Psoas muscle (tissue), 8 donors: ENCODE measurements around the gene ARMC6. TPM values are rescaled to one million over a fixed set of nuclear protein-coding genes. Genes with fewer than 3 reads are reported as not detected.
A peak's percentile ranks its signal among the peaks of the same experiment; 100 is the strongest.
"Not testable (repeated sequence)": the region's sequence is repeated elsewhere in the genome, so short reads cannot be mapped to it uniquely, and the experiment has no call there.

Experiments used
- ATAC-seq, 4 donors: fragments of 200-7000 bp; cut with Tn5 transposase; one replicate each; pipeline ENCODE4 v1.9.1; 2020; ENCODE audit warnings: moderate library complexity in 3 of 4, mild to moderate bottlenecking in 2 of 4
- DNase-seq, 2 donors: peaks; one replicate each; pipeline ENCODE4 v3.0.0-alpha.2; 2020
- H3K27ac ChIP-seq: fragments of 200-600 bp; one replicate; pipeline ENCODE4 v1.8.0; 2022
- H3K27me3 ChIP-seq, 3 donors: fragments of 200-600 bp in 1 of 3; one replicate each; pipeline versions ENCODE4 v1.6.1 to v1.8.0; 2013 to 2022; ENCODE audit warnings: low read length in 2 of 3, mild to moderate bottlenecking in 2 of 3, moderate library complexity in 1 of 3; ENCODE audit not compliant: insufficient read depth in 3 of 3
- H3K36me3 ChIP-seq, 2 donors: fragments of 200-600 bp in 1 of 2; one replicate each; pipeline versions ENCODE4 v1.6.1 to v1.8.0; 2013 to 2022; ENCODE audit warnings: low read depth in 1 of 2, mild to moderate bottlenecking in 1 of 2, moderate library complexity in 1 of 2; ENCODE audit not compliant: insufficient read depth in 1 of 2
- H3K4me1 ChIP-seq: fragments of 200-600 bp; one replicate; pipeline ENCODE4 v1.8.0; 2022
- H3K4me3 ChIP-seq: fragments of 200-600 bp; one replicate; pipeline ENCODE4 v1.8.0; 2022; ENCODE audit warnings: mild to moderate bottlenecking
- H3K9me3 ChIP-seq: fragments of 200-600 bp; one replicate; pipeline ENCODE4 v1.8.0; 2022
- WGBS, 3 donors: extraction: QIAGEN DNeasy Blood & Tissue Kit; methylation state at CpG; one replicate each; pipeline versions ENCODE4 v1.1.6 to v1.1.7; 2013; 5-methylcytosine and 5-hydroxymethylcytosine counted together
- intact Hi-C, 2 donors: fragments of 100-400 bp; cut with DNase I; formaldehyde crosslinking; loops; one replicate each; pipeline versions ENCODE4 v1.11.0 to v1.14.2; 2022
- polyA plus RNA-seq, 3 donors: library from polyadenylated mRNA; stranded (reverse); fragments of 200-250 nt; gene quantifications; one replicate each; pipeline ENCODE4 v1.2.3, GENCODE V29; 2013
- total RNA-seq, 4 donors: library from RNA; stranded (reverse); fragmentation: NEBNext Ultra II Directional in 2 of 4; extraction: Animal tissue kit (Norgen Biotek cat#: 25700) in 2 of 4; gene quantifications; one replicate each; pipeline versions ENCODE4 v1.2.1 to v1.2.4, GENCODE V29; 2021 to 2023
- TF ChIP-seq, protein P1 (sequence below): fragments of 200-600 bp; IDR thresholded peaks from one replicate; pipeline ENCODE4 v1.8.0; 2022; ENCODE audit warnings: antibody characterized with exemption
- donor health status: healthy with polysubstance abuse.
- donor health status: DM: no; HTN: no; CAD: no; lungs with moderate emphysema.
- donor health status: Bipolar disorder and iron deficiency.
- donor health status: healthy.
- donor health status: DM: yes; HTN: yes; CAD: no.
- donor health status: DM: no; HTN: no; CAD: no.
- donor health status: DM: no; HTN: no; CAD: no.
- donor health status: DM: yes; HTN: yes; CAD: no.

The ARMC6 gene
- total and polyA plus RNA-seq, 7 donors: 13.7 to 74.1 (median 22.6) TPM

DNA sequence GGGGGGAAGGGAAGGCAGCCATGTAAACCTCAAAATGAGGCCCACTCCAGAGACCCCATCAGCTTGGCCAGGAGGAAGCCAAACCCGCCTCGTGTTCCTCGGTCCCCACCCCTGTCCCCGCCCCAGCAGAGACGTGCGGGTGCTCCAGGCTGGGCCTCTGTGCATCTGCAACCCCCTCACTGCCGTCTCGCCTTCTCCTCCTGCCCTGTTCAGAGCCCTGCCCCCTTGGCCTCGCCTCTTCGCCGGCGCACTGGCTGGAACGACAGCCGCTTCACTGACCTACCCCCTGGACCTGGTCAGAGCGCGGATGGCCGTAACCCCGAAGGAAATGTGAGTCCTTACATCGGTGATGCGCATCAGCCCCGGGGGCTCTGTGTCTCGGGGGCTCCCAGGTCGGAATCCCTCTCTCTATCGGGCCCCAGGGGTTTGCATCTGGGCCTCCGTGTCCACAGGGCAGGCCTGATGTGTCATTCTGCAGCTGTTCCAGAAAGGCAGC, 72.7 kb downstream of the ARMC6 start:
- intact Hi-C loops: loop anchor here in 1 of 2 donors (5.0 kb wide), 1 partner anchor 49 kb away; no protein-coding TSS in a partner anchor
- no peak for ATAC-seq
- Histone ChIP-seq H3K27me3 (no peaks in the 10 kb centered on the region), H3K4me3 (peak overlapping the region; percentile 30), H3K9me3 (no peaks in the 10 kb centered on the region), H3K36me3 (peaks cover 0 to 35% of the 10 kb centered on the region in 2 donors), H3K4me1 (peaks cover 16% of the 10 kb centered on the region), H3K27ac (no peak overlapping the region)
- TF ChIP-seq, protein P1, sequence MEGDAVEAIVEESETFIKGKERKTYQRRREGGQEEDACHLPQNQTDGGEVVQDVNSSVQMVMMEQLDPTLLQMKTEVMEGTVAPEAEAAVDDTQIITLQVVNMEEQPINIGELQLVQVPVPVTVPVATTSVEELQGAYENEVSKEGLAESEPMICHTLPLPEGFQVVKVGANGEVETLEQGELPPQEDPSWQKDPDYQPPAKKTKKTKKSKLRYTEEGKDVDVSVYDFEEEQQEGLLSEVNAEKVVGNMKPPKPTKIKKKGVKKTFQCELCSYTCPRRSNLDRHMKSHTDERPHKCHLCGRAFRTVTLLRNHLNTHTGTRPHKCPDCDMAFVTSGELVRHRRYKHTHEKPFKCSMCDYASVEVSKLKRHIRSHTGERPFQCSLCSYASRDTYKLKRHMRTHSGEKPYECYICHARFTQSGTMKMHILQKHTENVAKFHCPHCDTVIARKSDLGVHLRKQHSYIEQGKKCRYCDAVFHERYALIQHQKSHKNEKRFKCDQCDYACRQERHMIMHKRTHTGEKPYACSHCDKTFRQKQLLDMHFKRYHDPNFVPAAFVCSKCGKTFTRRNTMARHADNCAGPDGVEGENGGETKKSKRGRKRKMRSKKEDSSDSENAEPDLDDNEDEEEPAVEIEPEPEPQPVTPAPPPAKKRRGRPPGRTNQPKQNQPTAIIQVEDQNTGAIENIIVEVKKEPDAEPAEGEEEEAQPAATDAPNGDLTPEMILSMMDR: no peak
- no peak for DNase-seq
- 59 to 69% (median 60%) methylated on average over 23 to 25 of the region's 25 CpGs for WGBS, 3 donors

DNA sequence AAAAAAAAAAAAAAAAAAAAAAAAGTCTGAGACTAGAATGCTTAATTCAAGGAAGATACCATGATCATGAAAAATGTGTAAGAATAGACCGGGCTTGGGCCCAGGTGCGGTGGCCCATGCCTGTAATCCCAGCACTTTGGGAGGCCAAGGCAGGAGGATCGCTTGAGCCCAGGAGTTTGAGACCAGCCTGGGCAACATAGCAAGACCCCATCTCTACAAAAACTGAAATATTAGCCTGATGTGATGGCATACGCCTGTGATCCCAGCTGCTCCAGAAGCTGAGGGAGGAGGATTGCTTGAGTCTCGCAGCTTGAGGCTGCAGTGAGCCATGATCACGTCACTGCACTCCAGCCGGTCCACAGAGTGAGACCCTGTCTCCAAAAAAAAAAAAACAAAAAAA, 73.5 kb downstream of the ARMC6 start:
- H3K27ac ChIP-seq, H3K4me3 ChIP-seq, H3K9me3 ChIP-seq, H3K27me3 ChIP-seq, DNase-seq, ATAC-seq: not testable (repeated sequence)
- peaks cover 16% of the 10 kb centered on the region for H3K4me1 ChIP-seq
- 93 to 97% (median 96%) methylated on average over 7 of the region's 7 CpGs for WGBS, 3 donors
- intact Hi-C loops: loop anchor here in 1 of 2 donors (5.0 kb wide), 1 partner anchor 50 kb away; no protein-coding TSS in a partner anchor
- H3K36me3 ChIP-seq: peaks cover 0 to 28% of the 10 kb centered on the region in 2 donors

DNA sequence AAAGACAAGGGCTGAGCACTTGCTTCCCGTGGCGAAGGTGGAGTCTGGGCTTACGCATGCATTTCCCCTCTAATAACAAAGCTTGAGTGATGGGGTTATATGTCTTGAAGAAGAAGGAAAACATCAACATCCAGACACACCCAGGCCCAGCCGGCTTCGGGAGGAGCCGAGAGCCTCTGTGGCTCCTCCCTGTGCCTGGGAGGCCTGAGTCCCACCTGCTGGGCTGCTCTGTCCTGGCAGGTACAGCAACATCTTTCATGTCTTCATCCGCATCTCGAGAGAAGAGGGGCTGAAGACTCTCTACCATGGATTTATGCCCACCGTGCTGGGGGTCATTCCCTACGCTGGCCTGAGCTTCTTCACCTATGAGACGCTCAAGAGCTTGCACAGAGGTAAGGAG, 74.3 kb downstream of the ARMC6 start:
- DNase-seq (no peak), ATAC-seq (no peak)
- no peaks in the 10 kb centered on the region for H3K27me3 ChIP-seq
- peaks cover 0 to 27% of the 10 kb centered on the region in 2 donors for H3K36me3 ChIP-seq
- 83 to 86% (median 85%) methylated on average over 11 of the region's 11 CpGs for WGBS, 3 donors
- TF ChIP-seq, protein P1: no peak
- H3K27ac ChIP-seq: no peak overlapping the region
- H3K4me1 ChIP-seq: peaks cover 16% of the 10 kb centered on the region
- H3K4me3 ChIP-seq: no peak overlapping the region
- no peaks in the 10 kb centered on the region for H3K9me3 ChIP-seq
- intact Hi-C loops: loop anchor here in 1 of 2 donors (5.0 kb wide), 1 partner anchor 50 kb away; no protein-coding TSS in a partner anchor

Other genes starting within 250 kb of the ARMC6 start
- gene COMP, start 242.3 kb upstream of the ARMC6 start, total RNA-seq: 1 to 10 TPM in 2 of 4 donors, under 1 TPM in 1, not detected in 1; 0.12 to 1.8 (median 1.5) TPM
- gene COMP, start 242.3 kb upstream of the ARMC6 start, polyA plus RNA-seq: under 1 TPM; 0.10 to 0.94 (median 0.75) TPM
- gene UPF1, start 201.6 kb upstream of the ARMC6 start, total RNA-seq: 10 to 100 TPM; 34.6 to 45.0 (median 37.9) TPM
- 10 to 100 TPM; 15.6 to 34.5 (median 34.4) TPM for gene UPF1, start 201.6 kb upstream of the ARMC6 start, polyA plus RNA-seq
- gene CERS1, start 137.4 kb upstream of the ARMC6 start, total RNA-seq: 1 to 10 TPM; 4.3 to 6.4 (median 5.3) TPM
- 1 to 10 TPM; 2.1 to 4.6 (median 4.0) TPM for gene CERS1, start 137.4 kb upstream of the ARMC6 start, polyA plus RNA-seq
- 100 to 1,000 TPM in 3 of 4 donors, 10 to 100 TPM in 1; 91.5 to 110 (median 105) TPM for gene COPE, start 114.2 kb upstream of the ARMC6 start, total RNA-seq
- 100 to 1,000 TPM; 117 to 173 (median 130) TPM for gene COPE, start 114.2 kb upstream of the ARMC6 start, polyA plus RNA-seq
- gene DDX49, start 113.9 kb upstream of the ARMC6 start, total RNA-seq: 10 to 100 TPM; 27.2 to 35.3 (median 30.3) TPM
- 10 to 100 TPM; 47.2 to 73.1 (median 47.7) TPM for gene DDX49, start 113.9 kb upstream of the ARMC6 start, polyA plus RNA-seq
- gene HOMER3, start 92.4 kb upstream of the ARMC6 start, total RNA-seq: 10 to 100 TPM; 61.4 to 77.9 (median 67.7) TPM
- gene HOMER3, start 92.4 kb upstream of the ARMC6 start, polyA plus RNA-seq: 10 to 100 TPM; 72.9 to 86.2 (median 83.1) TPM
- gene SUGP2, start 86 bp upstream of the ARMC6 start, total RNA-seq: 10 to 100 TPM; 41.3 to 53.3 (median 48.1) TPM
- 10 to 100 TPM; 31.8 to 45.3 (median 34.4) TPM for gene SUGP2, start 86 bp upstream of the ARMC6 start, polyA plus RNA-seq
- gene SLC25A42, start 30.4 kb downstream of the ARMC6 start, total RNA-seq: 10 to 100 TPM; 14.7 to 40.2 (median 24.5) TPM
- 10 to 100 TPM in 2 of 3 donors, 1 to 10 TPM in 1; 4.6 to 31.9 (median 12.2) TPM for gene SLC25A42, start 30.4 kb downstream of the ARMC6 start, polyA plus RNA-seq
- 10 to 100 TPM; 31.3 to 61.3 (median 42.8) TPM for gene TMEM161A, start 104.9 kb downstream of the ARMC6 start, total RNA-seq
- 10 to 100 TPM; 30.2 to 46.1 (median 37.6) TPM for gene TMEM161A, start 104.9 kb downstream of the ARMC6 start, polyA plus RNA-seq
- gene MEF2B, start 136.7 kb downstream of the ARMC6 start, total RNA-seq: under 1 TPM; 0.56 to 0.91 (median 0.63) TPM
- under 1 TPM; 0.07 to 0.18 (median 0.16) TPM for gene MEF2B, start 136.7 kb downstream of the ARMC6 start, polyA plus RNA-seq
- gene BORCS8, start 158.5 kb downstream of the ARMC6 start, total RNA-seq: 10 to 100 TPM; 16.0 to 33.6 (median 21.0) TPM
- 10 to 100 TPM; 25.2 to 46.1 (median 41.2) TPM for gene BORCS8, start 158.5 kb downstream of the ARMC6 start, polyA plus RNA-seq
- gene RFXANK, start 158.7 kb downstream of the ARMC6 start, total RNA-seq: 10 to 100 TPM; 33.3 to 53.5 (median 46.2) TPM
- 10 to 100 TPM; 39.1 to 64.9 (median 57.4) TPM for gene RFXANK, start 158.7 kb downstream of the ARMC6 start, polyA plus RNA-seq
- gene NR2C2AP, start 169.8 kb downstream of the ARMC6 start, total RNA-seq: 10 to 100 TPM in 3 of 4 donors, 1 to 10 TPM in 1; 7.5 to 15.8 (median 12.8) TPM
- 10 to 100 TPM; 17.5 to 44.4 (median 21.9) TPM for gene NR2C2AP, start 169.8 kb downstream of the ARMC6 start, polyA plus RNA-seq
- gene NCAN, start 178.4 kb downstream of the ARMC6 start, total RNA-seq: not detected
- under 1 TPM in 1 of 3 donors, not detected in 2; 0.03 TPM for gene NCAN, start 178.4 kb downstream of the ARMC6 start, polyA plus RNA-seq
- gene TM6SF2, start 239.7 kb downstream of the ARMC6 start, total RNA-seq: under 1 TPM in 1 of 4 donors, not detected in 3; 0.14 TPM
- under 1 TPM in 1 of 3 donors, not detected in 2; 0.29 TPM for gene TM6SF2, start 239.7 kb downstream of the ARMC6 start, polyA plus RNA-seq